Thymus (tissue), 11 donors: ENCODE data around the gene CHDH. TPM values are rescaled to one million over a fixed set of nuclear protein-coding genes. Genes with fewer than 3 reads are reported as not detected.

ENCODE experiments used
- DNase-seq, 9 donors: peaks; one replicate each; pipeline ENCODE4 v3.0.0-alpha.2; 2013; ENCODE audit warnings: low spot score in 9 of 9, low read depth in 6 of 9, missing footprints in 1 of 9
- H3K27ac ChIP-seq, 2 donors: one replicate each; pipeline ENCODE4 v1.5.1; 2013; ENCODE audit warnings: control low read depth in 1 of 2, low read depth in 1 of 2, low read length in 1 of 2, mild to moderate bottlenecking in 1 of 2, moderate library complexity in 1 of 2
- H3K27me3 ChIP-seq, 2 donors: one replicate each; pipeline ENCODE4 v1.5.1; 2013; ENCODE audit warnings: low read length in 1 of 2; ENCODE audit not compliant: control insufficient read depth in 2 of 2, insufficient read depth in 1 of 2
- H3K36me3 ChIP-seq, 2 donors: one replicate each; pipeline ENCODE4 v1.5.1; 2013; ENCODE audit warnings: low read length in 1 of 2, mild to moderate bottlenecking in 1 of 2, moderate library complexity in 1 of 2; ENCODE audit not compliant: control insufficient read depth in 2 of 2, insufficient read depth in 2 of 2
- H3K4me1 ChIP-seq, 2 donors: one replicate each; pipeline ENCODE4 v1.5.1; 2013; ENCODE audit warnings: low read length in 2 of 2; ENCODE audit not compliant: control insufficient read depth in 2 of 2, insufficient read depth in 2 of 2
- H3K4me3 ChIP-seq, 2 donors: one replicate each; pipeline ENCODE4 v1.5.1; 2013; ENCODE audit warnings: low read length in 2 of 2, control low read depth in 1 of 2, mild to moderate bottlenecking in 1 of 2
- H3K9me3 ChIP-seq, 2 donors: one replicate each; pipeline ENCODE4 v1.5.1; 2013; ENCODE audit warnings: low read length in 1 of 2, mild to moderate bottlenecking in 1 of 2; ENCODE audit not compliant: control insufficient read depth in 2 of 2, insufficient read depth in 1 of 2
- WGBS: extraction: QIAGEN DNeasy Blood & Tissue Kit; methylation state at CpG from one replicate; pipeline ENCODE4 v1.1.7; 2013; 5-methylcytosine and 5-hydroxymethylcytosine counted together
- polyA plus RNA-seq: library from polyadenylated mRNA; stranded (reverse); fragments of 200-250 nt; gene quantifications from one replicate; pipeline ENCODE4 v1.2.3, GENCODE V29; 2013
- total RNA-seq: library from RNA; stranded (reverse); fragments of 120-200 nt; gene quantifications from one replicate; pipeline ENCODE4 v1.2.4, GENCODE V29; 2013
- donor health status: healthy.

The CHDH gene
- total and polyA plus RNA-seq, 2 donors = 0.38 to 0.57 TPM

DNA sequence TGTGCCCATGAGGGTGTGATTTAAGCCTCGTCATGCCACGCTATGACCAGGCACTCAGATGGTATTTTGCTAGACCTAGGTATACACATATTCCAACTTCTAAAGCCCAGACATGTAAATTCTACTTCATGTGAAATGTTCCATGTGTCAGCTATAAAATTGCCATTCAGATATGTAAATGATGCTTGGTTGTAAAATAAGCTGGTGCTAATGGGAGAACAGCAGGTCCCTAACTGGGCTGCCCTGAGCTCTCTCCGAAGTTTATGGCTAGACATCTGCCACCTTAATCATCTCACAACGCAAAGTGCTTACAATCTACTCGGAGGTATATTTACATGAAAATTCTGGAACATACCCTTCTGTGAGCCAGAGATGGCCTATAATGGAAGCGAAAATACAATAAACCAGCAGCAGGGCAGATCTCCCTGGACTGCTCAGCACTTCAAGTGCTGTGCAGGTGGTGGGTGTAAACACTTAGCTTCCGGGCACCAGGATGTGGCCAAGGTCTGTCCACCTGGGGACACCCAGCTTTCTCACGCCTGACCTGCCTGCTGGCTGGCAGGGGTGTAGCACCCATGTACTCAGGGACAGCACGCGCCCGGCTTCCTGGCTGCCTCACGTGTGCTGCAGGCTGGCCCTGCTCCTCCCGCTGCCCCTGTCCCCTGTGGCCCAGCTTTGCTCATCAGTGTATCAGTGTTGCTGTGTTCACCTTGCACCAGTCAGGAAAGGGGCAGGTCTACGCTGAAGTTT is 82.0 kb downstream of the CHDH start:
- Histone ChIP-seq H3K36me3 (no peaks in the 10 kb centered on the region), H3K27me3 (no peaks in the 10 kb centered on the region), H3K9me3 (no peaks in the 10 kb centered on the region), H3K27ac (no peak overlapping the region), H3K4me1 (peaks cover 0 to 8% of the 10 kb centered on the region in 2 donors), H3K4me3 (no peak overlapping the region)
- no peak for DNase-seq
- 90% methylated on average over 14 of the region's 14 CpGs for WGBS

GRCh38 chr3:53763353-53763752 is 82.9 kb downstream of the CHDH start:
- WGBS = 97% methylated on average over 7 of the region's 7 CpGs
- Histone ChIP-seq H3K27me3 (no peaks in the 10 kb centered on the region), H3K9me3 (no peaks in the 10 kb centered on the region), H3K4me3 (no peak overlapping the region), H3K36me3 (no peaks in the 10 kb centered on the region), H3K4me1 (no peaks in the 10 kb centered on the region), H3K27ac (no peak overlapping the region)
- no peak for DNase-seq

Other genes with a start within 250 kb of the CHDH start
- gene IL17RB, start 149 bp upstream of the CHDH start, total RNA-seq = 0.80 TPM
- gene IL17RB, start 149 bp upstream of the CHDH start, polyA plus RNA-seq = 2.7 TPM
- gene ACTR8, start 35.7 kb upstream of the CHDH start, total RNA-seq = 24.1 TPM
- 13.8 TPM for gene ACTR8, start 35.7 kb upstream of the CHDH start, polyA plus RNA-seq
- gene SELENOK, start 45.4 kb upstream of the CHDH start, total RNA-seq = 31.1 TPM
- 86.7 TPM for gene SELENOK, start 45.4 kb upstream of the CHDH start, polyA plus RNA-seq